Activated T-cell treated with anti-CD3 and anti-CD28 coated beads, Interleukin-2, amount 50 U/mL, for 1 hour (primary cell): ENCODE results near the gene NAGK.

ENCODE experiments used
- DNase-seq: peaks from one replicate; pipeline ENCODE4 v3.0.0-alpha.2; 2020

Gene NAGK

GRCh38 chr2:71117063-71117462 lies 48.6 kb downstream of the NAGK start:
- no peak for DNase-seq

- no peak for DNase-seq
Measured at GRCh38 chr2:71120195-71120594, 51.7 kb downstream of the NAGK start.

GRCh38 chr2:71121479-71121878 lies 53.0 kb downstream of the NAGK start:
- no peak for DNase-seq

- DNase-seq, result no peak
Measured at GRCh38 chr2:71122387-71123298, 54.2 kb downstream of the NAGK start.

GRCh38 chr2:71125506-71126294 lies 57.3 kb downstream of the NAGK start:
- DNase-seq, result no peak

- no peak for DNase-seq
Measured at GRCh38 chr2:71126957-71127356, 58.5 kb downstream of the NAGK start.
